ENCODE data around the gene OVCA2. TPM values are rescaled to one million over a fixed set of nuclear protein-coding genes. Genes with fewer than 3 reads are reported as not detected.

OVCA2 gene
- total RNA-seq, result 10 to 100 TPM; 20.1 to 56.1 (median 33.5) TPM

- ATAC-seq (ENCODE audit: low FRiP score in 2 of 2) (peak; percentile 96), DNase-seq (peak; percentile 96 to 98)
- H3K27ac ChIP-seq, result peak within 1 kb of the TSS; percentile 90 to 94 (median 92)
- H3K4me1 ChIP-seq, result peaks cover 10 to 24% (median 21%) of the 10 kb centered on the region in 4 donors
- peak; percentile 81 to 91 for TF ChIP-seq POLR2AphosphoS5 (IDR thresholded peaks at IDR 0.05)
- TF ChIP-seq, protein P1, sequence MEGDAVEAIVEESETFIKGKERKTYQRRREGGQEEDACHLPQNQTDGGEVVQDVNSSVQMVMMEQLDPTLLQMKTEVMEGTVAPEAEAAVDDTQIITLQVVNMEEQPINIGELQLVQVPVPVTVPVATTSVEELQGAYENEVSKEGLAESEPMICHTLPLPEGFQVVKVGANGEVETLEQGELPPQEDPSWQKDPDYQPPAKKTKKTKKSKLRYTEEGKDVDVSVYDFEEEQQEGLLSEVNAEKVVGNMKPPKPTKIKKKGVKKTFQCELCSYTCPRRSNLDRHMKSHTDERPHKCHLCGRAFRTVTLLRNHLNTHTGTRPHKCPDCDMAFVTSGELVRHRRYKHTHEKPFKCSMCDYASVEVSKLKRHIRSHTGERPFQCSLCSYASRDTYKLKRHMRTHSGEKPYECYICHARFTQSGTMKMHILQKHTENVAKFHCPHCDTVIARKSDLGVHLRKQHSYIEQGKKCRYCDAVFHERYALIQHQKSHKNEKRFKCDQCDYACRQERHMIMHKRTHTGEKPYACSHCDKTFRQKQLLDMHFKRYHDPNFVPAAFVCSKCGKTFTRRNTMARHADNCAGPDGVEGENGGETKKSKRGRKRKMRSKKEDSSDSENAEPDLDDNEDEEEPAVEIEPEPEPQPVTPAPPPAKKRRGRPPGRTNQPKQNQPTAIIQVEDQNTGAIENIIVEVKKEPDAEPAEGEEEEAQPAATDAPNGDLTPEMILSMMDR (IDR thresholded peaks at IDR 0.05), result peak; percentile 15 to 78 (median 56)
- peak in 3 of 4 donors; percentile 24 to 81 (median 76) for TF ChIP-seq POLR2A (IDR thresholded peaks at IDR 0.05)
- no peak for TF ChIP-seq EP300 (IDR thresholded peaks at IDR 0.05)
- H3K9me3 ChIP-seq, result no peaks in the 10 kb centered on the region
- 0 to 1% methylated on average over 8 to 45 of the region's 93 CpGs for WGBS, 2 donors
- H3K4me3 ChIP-seq, result peak within 1 kb of the TSS; percentile 61 to 90 (median 83)
- H3K36me3 ChIP-seq, result peaks cover 2 to 36% (median 24%) of the 10 kb centered on the region in 4 donors
- no peaks in the 10 kb centered on the region for H3K27me3 ChIP-seq
Observed at GRCh38 chr17:2041561-2042389, at the start of gene OVCA2. Gene OVCA2, plus strand, starts transcription at chr17:2042022. Its CDS starts 26 bp downstream, at chr17:2042048.

DNA sequence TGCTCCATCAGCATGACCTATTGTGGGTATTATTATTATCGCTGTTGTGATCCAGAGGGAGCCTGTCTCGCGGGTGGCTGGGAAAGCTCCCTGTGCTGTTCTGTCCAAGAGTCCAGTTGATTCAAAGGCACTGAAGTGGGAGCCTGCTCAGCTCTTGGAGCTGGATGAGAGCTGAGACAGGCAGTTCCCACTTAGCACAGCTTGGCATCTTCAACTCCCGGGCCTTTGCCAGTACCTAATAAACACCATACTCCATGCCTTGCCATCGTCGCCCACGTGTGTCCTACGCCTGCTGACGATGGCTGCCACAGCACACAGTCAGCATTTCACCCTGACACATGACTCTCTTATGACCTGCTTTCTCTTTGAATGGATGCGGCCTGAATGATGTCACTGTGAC is 49.3 kb upstream of the OVCA2 start:
- H3K27ac ChIP-seq, result no peak overlapping the region
- no peaks in the 10 kb centered on the region for H3K9me3 ChIP-seq
- no peaks in the 10 kb centered on the region for H3K36me3 ChIP-seq
- H3K4me3 ChIP-seq, result no peak overlapping the region
- DNase-seq (no peak), ATAC-seq (ENCODE audit: low FRiP score in 2 of 2) (no peak)
- TF ChIP-seq POLR2AphosphoS5 (IDR thresholded peaks at IDR 0.05) (no peak), POLR2A (IDR thresholded peaks at IDR 0.05) (no peak), EP300 (IDR thresholded peaks at IDR 0.05) (no peak)
- TF ChIP-seq, protein P1 (IDR thresholded peaks at IDR 0.05), result no peak
- H3K27me3 ChIP-seq, result no peaks in the 10 kb centered on the region
- 69 to 89% methylated on average over 7 to 10 of the region's 10 CpGs for WGBS, 2 donors
- peaks cover 2 to 14% (median 9%) of the 10 kb centered on the region in 4 donors for H3K4me1 ChIP-seq

DNA sequence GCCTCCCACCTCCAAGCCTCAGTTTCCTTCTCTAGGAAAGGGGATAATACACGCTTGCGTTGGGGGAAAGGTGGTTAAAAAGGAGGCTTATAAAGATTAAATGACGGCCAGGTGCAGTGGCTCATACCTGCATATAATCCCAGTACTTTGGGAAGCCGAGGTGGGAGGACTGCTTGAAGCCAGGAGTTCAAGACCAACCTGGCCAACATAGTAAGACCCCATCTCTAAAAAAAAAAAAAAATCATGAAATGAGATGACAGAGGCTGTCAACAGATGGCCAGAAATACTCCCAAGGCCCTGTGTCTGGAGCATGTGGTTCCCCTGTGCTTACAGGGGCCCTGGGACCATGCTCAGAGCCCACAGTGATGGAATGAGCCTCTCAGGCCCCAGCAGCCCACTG is 47.1 kb upstream of the OVCA2 start:
- no peak overlapping the region for H3K27ac ChIP-seq

GRCh38 chr17:1995321-1995892 is 46.4 kb upstream of the OVCA2 start:
- peaks cover 27 to 43% (median 35%) of the 10 kb centered on the region in 4 donors for H3K4me1 ChIP-seq
- 92 to 94% methylated on average over 16 of the region's 16 CpGs for WGBS, 2 donors
- DNase-seq, result no peak
- TF ChIP-seq POLR2AphosphoS5 (IDR thresholded peaks at IDR 0.05), result no peak
- no peak for TF ChIP-seq POLR2A (IDR thresholded peaks at IDR 0.05)
- no peak for TF ChIP-seq EP300 (IDR thresholded peaks at IDR 0.05)
- TF ChIP-seq, protein P1 (IDR thresholded peaks at IDR 0.05), result no peak
- no peaks in the 10 kb centered on the region for H3K36me3 ChIP-seq
- H3K27me3 ChIP-seq, result peaks cover 0 to 6% (median 0%) of the 10 kb centered on the region in 4 donors
- no peak for ATAC-seq (ENCODE audit: low FRiP score in 2 of 2)
- H3K4me3 ChIP-seq, result no peak overlapping the region
- H3K9me3 ChIP-seq, result no peaks in the 10 kb centered on the region
- H3K27ac ChIP-seq, result no peak overlapping the region

More for the DNA sequence above, 47.1 kb upstream of the OVCA2 start:
- DNase-seq (no peak), ATAC-seq (ENCODE audit: low FRiP score in 2 of 2) (no peak)
- Histone ChIP-seq H3K4me3 (no peak overlapping the region), H3K27me3 (peaks cover 0 to 6% (median 0%) of the 10 kb centered on the region in 4 donors), H3K36me3 (no peaks in the 10 kb centered on the region), H3K4me1 (peaks cover 22 to 36% (median 29%) of the 10 kb centered on the region in 4 donors), H3K9me3 (no peaks in the 10 kb centered on the region)
- TF ChIP-seq, protein P1 (IDR thresholded peaks at IDR 0.05), result no peak
- no peak for TF ChIP-seq POLR2AphosphoS5 (IDR thresholded peaks at IDR 0.05)
- WGBS, 2 donors, result 97 to 99% methylated on average over 4 of the region's 4 CpGs

All from upper lobe of left lung (tissue), 6 donors.